ENCODE results near the gene USH2A.

DNA sequence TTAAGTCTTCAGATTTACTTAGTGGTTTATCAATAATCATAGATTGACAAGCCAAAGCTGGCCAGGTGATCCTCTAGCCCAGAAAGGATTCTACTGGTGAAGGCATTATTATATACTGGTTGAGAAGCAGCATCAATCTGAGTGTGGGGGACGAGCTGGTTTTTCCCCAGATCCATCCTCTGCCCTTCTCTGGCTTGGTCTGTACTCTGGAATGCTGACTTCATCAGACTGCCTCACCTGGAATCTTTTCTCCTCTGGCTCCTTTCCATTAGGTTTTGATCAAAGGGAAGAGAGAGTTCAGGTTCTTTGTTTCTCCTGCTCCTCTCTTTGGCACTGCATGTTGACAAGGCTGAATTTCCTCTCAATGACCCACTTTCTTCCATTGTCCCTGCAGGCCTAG lies 762.2 kb downstream of the USH2A start:
- TF ChIP-seq CTCF (IDR thresholded peaks at IDR 0.05) (no peak), POLR2A (IDR thresholded peaks at IDR 0.05) (no peak)
